DND-41 (cell line): ENCODE measurements around the gene BACE1.
"Not testable (repeated sequence)": the region's sequence is repeated elsewhere in the genome, so short reads cannot be mapped to it uniquely, and the experiment has no call there.

Source experiments
- ATAC-seq: fragments of 200-7000 bp; cut with Tn5 transposase; 3 replicates; pipeline ENCODE4 v1.9.1; 2021; ENCODE audit warnings: low read depth; ENCODE audit not compliant: insufficient read depth
- DNase-seq: peaks from one replicate; pipeline ENCODE4 v3.0.0-alpha.2; 2020
- H2AFZ ChIP-seq: 2 replicates; pipeline ENCODE4 v1.6.0; 2012; ENCODE audit warnings: low read depth, low read length
- H3K27ac ChIP-seq: 2 replicates; pipeline ENCODE4 v1.5.1; 2012; ENCODE audit warnings: low read length, inconsistent platforms
- H3K27me3 ChIP-seq: fragments of 200-600 bp; sonication (generic); 2 replicates; pipeline ENCODE4 v1.6.0; 2012; ENCODE audit warnings: low read length, mild to moderate bottlenecking, inconsistent platforms; ENCODE audit not compliant: insufficient read depth, poor library complexity
- H3K36me3 ChIP-seq: 2 replicates; pipeline ENCODE4 v1.5.1; 2012; ENCODE audit warnings: low read length, inconsistent platforms; ENCODE audit not compliant: insufficient read depth
- H3K4me1 ChIP-seq: 2 replicates; pipeline ENCODE4 v1.5.1; 2012; ENCODE audit warnings: mild to moderate bottlenecking, low read length; ENCODE audit not compliant: insufficient read depth
- H3K4me2 ChIP-seq: 2 replicates; pipeline ENCODE4 v1.6.0; 2012; ENCODE audit warnings: mild to moderate bottlenecking, moderate library complexity, low read length, inconsistent platforms; ENCODE audit not compliant: insufficient read depth
- H3K4me3 ChIP-seq, 2 experiments: fragments of 200-600 bp in 1 of 2; shearing (Covaris generic) in 1 of 2; 2 replicates each; pipeline ENCODE4 v1.5.1; 2012 to 2016; ENCODE audit warnings: inconsistent platforms in 2 of 2, low read length in 2 of 2, mild to moderate bottlenecking in 2 of 2, low read depth in 1 of 2, moderate library complexity in 1 of 2
- H3K79me2 ChIP-seq: 2 replicates; pipeline ENCODE4 v1.6.0; 2012; ENCODE audit warnings: low read length, inconsistent platforms; ENCODE audit not compliant: insufficient read depth
- H3K9ac ChIP-seq: 2 replicates; pipeline ENCODE4 v1.6.0; 2012; ENCODE audit warnings: low read depth, mild to moderate bottlenecking, inconsistent platforms, low read length, moderate library complexity
- H3K9me3 ChIP-seq: 2 replicates; pipeline ENCODE4 v1.5.1; 2012; ENCODE audit warnings: low read length, moderate library complexity, mild to moderate bottlenecking, inconsistent platforms; ENCODE audit not compliant: insufficient read depth, severe bottlenecking
- H4K20me1 ChIP-seq: 2 replicates; pipeline ENCODE4 v1.6.0; 2012; ENCODE audit warnings: low read length; ENCODE audit not compliant: insufficient read depth
- EZH2 ChIP-seq: IDR thresholded peaks from 3 replicates; pipeline ENCODE4 v1.6.1; 2012; ENCODE audit warnings: borderline replicate concordance, low read depth, mild to moderate bottlenecking, moderate library complexity, low read length, inconsistent platforms; ENCODE audit not compliant: severe bottlenecking
- TF ChIP-seq, protein P1 (sequence below): IDR thresholded peaks from 2 replicates; pipeline ENCODE4 v1.5.1; 2012; ENCODE audit warnings: borderline replicate concordance, low read length, moderate library complexity, mild to moderate bottlenecking; ENCODE audit not compliant: poor library complexity, severe bottlenecking; ENCODE audit errors: extremely low read depth

The BACE1 gene

DNA sequence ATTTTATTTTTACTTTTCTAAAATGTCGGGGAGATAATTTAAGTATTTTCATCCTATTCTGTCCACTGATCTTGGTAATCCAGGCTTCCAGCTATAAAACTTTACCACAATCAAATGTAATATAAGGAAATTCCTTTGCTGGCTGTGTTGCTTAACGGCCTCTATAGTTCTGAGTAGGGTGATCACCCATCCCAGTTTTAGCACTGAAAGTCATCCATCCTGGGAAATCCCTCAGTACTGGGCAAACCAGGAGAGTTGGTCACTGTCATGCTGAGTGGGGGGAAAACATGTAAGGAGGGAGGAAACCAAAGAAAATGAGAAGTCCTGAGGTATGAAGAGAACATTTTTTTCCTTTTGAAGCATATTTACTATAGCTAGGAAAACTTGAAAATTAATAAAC lies 37.7 kb downstream of the BACE1 start:
- H3K4me3 ChIP-seq = no peak overlapping the region
- no peak overlapping the region for H3K27ac ChIP-seq
- DNase-seq (no peak), ATAC-seq (no peak)
- H3K79me2 ChIP-seq = no peaks in the 10 kb centered on the region
- no peaks in the 10 kb centered on the region for H3K27me3 ChIP-seq
- no peaks in the 10 kb centered on the region for H4K20me1 ChIP-seq
- no peak overlapping the region for H2AFZ ChIP-seq
- peaks cover 43% of the 10 kb centered on the region for H3K36me3 ChIP-seq
- no peak overlapping the region for H3K4me2 ChIP-seq
- no peak overlapping the region for H3K9ac ChIP-seq
- TF ChIP-seq, protein P1, sequence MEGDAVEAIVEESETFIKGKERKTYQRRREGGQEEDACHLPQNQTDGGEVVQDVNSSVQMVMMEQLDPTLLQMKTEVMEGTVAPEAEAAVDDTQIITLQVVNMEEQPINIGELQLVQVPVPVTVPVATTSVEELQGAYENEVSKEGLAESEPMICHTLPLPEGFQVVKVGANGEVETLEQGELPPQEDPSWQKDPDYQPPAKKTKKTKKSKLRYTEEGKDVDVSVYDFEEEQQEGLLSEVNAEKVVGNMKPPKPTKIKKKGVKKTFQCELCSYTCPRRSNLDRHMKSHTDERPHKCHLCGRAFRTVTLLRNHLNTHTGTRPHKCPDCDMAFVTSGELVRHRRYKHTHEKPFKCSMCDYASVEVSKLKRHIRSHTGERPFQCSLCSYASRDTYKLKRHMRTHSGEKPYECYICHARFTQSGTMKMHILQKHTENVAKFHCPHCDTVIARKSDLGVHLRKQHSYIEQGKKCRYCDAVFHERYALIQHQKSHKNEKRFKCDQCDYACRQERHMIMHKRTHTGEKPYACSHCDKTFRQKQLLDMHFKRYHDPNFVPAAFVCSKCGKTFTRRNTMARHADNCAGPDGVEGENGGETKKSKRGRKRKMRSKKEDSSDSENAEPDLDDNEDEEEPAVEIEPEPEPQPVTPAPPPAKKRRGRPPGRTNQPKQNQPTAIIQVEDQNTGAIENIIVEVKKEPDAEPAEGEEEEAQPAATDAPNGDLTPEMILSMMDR = no peak
- TF ChIP-seq EZH2 = no peak
- no peaks in the 10 kb centered on the region for H3K9me3 ChIP-seq
- H3K4me1 ChIP-seq = no peaks in the 10 kb centered on the region

DNA sequence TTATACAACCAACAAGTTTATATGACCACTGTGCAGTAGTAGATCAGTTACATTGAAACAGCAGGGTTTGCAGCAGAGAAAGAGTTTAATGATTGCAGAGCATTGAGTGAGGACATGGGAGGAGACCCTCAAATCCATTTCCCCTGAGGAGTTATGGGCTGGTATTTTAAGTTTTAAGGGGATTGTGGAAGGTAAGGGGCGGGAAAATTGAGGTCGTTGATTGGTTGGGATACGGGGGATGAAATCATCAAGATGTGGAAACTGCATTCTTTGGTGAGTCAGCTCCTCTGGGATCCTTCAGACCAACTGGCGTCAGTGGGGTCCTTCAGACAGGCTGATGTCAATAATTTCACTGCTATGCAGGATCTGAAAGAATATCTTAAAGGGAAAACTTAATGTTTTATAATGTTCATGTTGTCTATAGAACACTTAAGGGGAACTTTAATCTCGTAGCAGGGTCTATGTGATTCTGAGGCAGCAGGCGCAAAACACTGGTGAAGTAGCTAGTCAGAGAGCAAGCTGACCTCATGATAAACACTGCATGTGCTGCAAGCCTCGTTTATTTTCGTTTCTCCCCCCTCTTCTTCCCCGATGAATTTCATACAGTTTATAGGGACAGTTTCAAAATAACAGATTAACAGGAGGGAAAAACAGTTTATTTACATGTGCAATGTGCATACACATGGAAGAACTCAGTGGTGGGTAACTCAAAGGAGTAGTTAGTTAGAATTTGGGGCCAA lies 42.3 kb downstream of the BACE1 start:
- ATAC-seq (no peak), DNase-seq (no peak)
- Histone ChIP-seq H2AFZ (no peak overlapping the region), H3K9ac (no peak overlapping the region), H3K36me3 (peaks cover 11% of the 10 kb centered on the region; the same call in 1 of the 2 replicates), H3K4me1 (no peaks in the 10 kb centered on the region), H3K4me3 (no peak overlapping the region), H3K4me2 (no peak overlapping the region), H3K9me3 (no peaks in the 10 kb centered on the region), H4K20me1 (no peaks in the 10 kb centered on the region), H3K27me3 (no peaks in the 10 kb centered on the region), H3K79me2 (no peaks in the 10 kb centered on the region), H3K27ac (no peak overlapping the region)
- no peak for TF ChIP-seq EZH2
- TF ChIP-seq, protein P1 = no peak

DNA sequence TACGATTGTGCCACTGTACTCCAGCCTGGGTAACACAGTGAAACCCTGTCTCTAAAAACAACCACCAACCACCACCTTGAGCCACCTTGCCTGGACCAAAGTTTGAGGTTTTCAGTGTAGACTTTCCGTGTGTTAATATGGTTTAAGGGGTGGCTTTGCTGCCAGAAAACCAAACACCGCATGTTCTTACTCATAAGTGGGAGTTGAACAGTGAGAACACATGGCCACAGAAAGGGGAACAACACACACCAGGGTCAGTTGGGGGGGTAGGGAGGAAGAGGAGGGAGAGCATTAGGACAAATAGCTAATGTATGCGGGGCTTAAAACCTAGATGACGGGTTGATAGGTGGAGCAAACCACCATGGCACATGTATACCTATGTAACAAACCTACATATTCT lies 43.9 kb downstream of the BACE1 start:
- not testable (repeated sequence) for H4K20me1 ChIP-seq, H3K27me3 ChIP-seq, H3K27ac ChIP-seq, H3K79me2 ChIP-seq, H3K9me3 ChIP-seq, H3K4me2 ChIP-seq, DNase-seq, H3K4me1 ChIP-seq, ATAC-seq, H3K9ac ChIP-seq, H3K4me3 ChIP-seq, H2AFZ ChIP-seq
- H3K36me3 ChIP-seq = peaks cover 11% of the 10 kb centered on the region; the same call in 1 of the 2 replicates

DNA sequence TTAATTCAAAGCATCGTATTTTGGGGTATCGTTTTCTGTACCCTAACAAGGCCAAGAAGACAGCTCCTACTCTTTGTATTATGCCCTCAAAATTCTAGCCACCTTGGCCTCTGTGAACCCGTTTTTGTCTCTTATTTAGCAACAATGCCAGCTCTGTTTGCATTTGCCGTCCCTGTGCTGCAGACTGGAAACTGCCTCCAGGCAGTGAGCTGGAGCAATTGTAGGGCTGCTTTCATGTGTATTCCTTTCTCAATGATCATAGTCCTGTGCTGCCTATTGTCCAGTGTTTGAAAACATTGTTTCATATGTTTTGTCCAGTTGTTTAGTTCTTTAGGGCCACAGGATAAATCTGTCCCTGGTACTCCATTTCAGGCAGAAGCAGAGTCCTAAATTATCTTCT lies 44.8 kb downstream of the BACE1 start:
- no peak overlapping the region for H3K4me3 ChIP-seq
- ATAC-seq (no peak), DNase-seq (no peak)
- peaks cover 11% of the 10 kb centered on the region; the same call in 1 of the 2 replicates for H3K36me3 ChIP-seq
- H3K4me1 ChIP-seq = no peaks in the 10 kb centered on the region
- no peak overlapping the region for H3K27ac ChIP-seq
- no peaks in the 10 kb centered on the region for H3K79me2 ChIP-seq
- no peak overlapping the region for H3K9ac ChIP-seq
- H3K27me3 ChIP-seq = no peaks in the 10 kb centered on the region
- no peak overlapping the region for H3K4me2 ChIP-seq
- H3K9me3 ChIP-seq = no peaks in the 10 kb centered on the region
- no peak for TF ChIP-seq EZH2
- TF ChIP-seq, protein P1 = no peak
- no peak overlapping the region for H2AFZ ChIP-seq
- H4K20me1 ChIP-seq = no peaks in the 10 kb centered on the region
